Osteoblast (primary cell): ENCODE results near the gene SPRR2B. TPM values are rescaled to one million over a fixed set of nuclear protein-coding genes. Genes with fewer than 3 reads are reported as not detected.
"Not testable (repeated sequence)": the region's sequence is repeated elsewhere in the genome, so short reads cannot be mapped to it uniquely, and the experiment has no call there.

Experiments used
- DNase-seq: peaks from one replicate; pipeline ENCODE4 v3.0.0; 2011; ENCODE audit warnings: low spot score, mixed read lengths; ENCODE audit not compliant: insufficient read length; ENCODE audit errors: missing footprints
- H2AFZ ChIP-seq: 2 replicates; pipeline ENCODE4 v1.6.0; 2011; ENCODE audit warnings: mild to moderate bottlenecking, low read length
- H3K27ac ChIP-seq: 2 replicates; pipeline ENCODE4 v1.5.1; 2011; ENCODE audit warnings: mild to moderate bottlenecking, low read depth, low read length, moderate library complexity
- H3K27me3 ChIP-seq: 2 replicates; pipeline ENCODE4 v1.6.0; 2012; ENCODE audit warnings: mild to moderate bottlenecking, control low read depth, inconsistent platforms, low read length, moderate library complexity; ENCODE audit not compliant: insufficient read depth
- H3K36me3 ChIP-seq: 2 replicates; pipeline ENCODE4 v1.5.1; 2011; ENCODE audit warnings: mild to moderate bottlenecking, low read length, control low read depth, moderate library complexity; ENCODE audit not compliant: insufficient read depth
- H3K4me1 ChIP-seq: 2 replicates; pipeline ENCODE4 v1.5.1; 2011; ENCODE audit warnings: mild to moderate bottlenecking, low read length, control low read depth, moderate library complexity; ENCODE audit not compliant: insufficient read depth
- H3K4me2 ChIP-seq: 2 replicates; pipeline ENCODE4 v1.6.0; 2011; ENCODE audit warnings: mild to moderate bottlenecking, low read length; ENCODE audit not compliant: insufficient read depth
- H3K4me3 ChIP-seq: fragments of 200-600 bp; sonication (generic); 3 replicates; pipeline ENCODE4 v1.5.1; 2012; ENCODE audit warnings: mild to moderate bottlenecking, low read length, inconsistent platforms; ENCODE audit not compliant: insufficient read depth
- H3K79me2 ChIP-seq: 2 replicates; pipeline ENCODE4 v1.6.0; 2012; ENCODE audit warnings: mild to moderate bottlenecking, low read length, control low read depth, inconsistent platforms; ENCODE audit not compliant: insufficient read depth
- H3K9me3 ChIP-seq: 2 replicates; pipeline ENCODE4 v1.5.1; 2011; ENCODE audit warnings: low read depth, low read length, control low read depth
- H4K20me1 ChIP-seq: 2 replicates; pipeline ENCODE4 v1.6.0; 2012; ENCODE audit warnings: mild to moderate bottlenecking, low read length, control low read depth; ENCODE audit not compliant: insufficient read depth
- small RNA-seq: library from RNA; depleted of rRNA; stranded (forward); fragments of <200 nt; gene quantifications from one replicate; pipeline ENCODE3, GENCODE V24; 2012
- total RNA-seq: library from RNA; depleted of rRNA; stranded (reverse); fragments of >200 nt; gene quantifications from 2 replicates; pipeline ENCODE4 v1.2.3, GENCODE V29; 2012
- TF ChIP-seq, protein P1 (sequence below): IDR thresholded peaks from 2 replicates; pipeline ENCODE4 v1.5.1; 2011; ENCODE audit warnings: mild to moderate bottlenecking, low read depth, low read length, moderate library complexity; ENCODE audit errors: extremely low read depth

Gene SPRR2B
- total RNA-seq, 1 donor: not detected

DNA sequence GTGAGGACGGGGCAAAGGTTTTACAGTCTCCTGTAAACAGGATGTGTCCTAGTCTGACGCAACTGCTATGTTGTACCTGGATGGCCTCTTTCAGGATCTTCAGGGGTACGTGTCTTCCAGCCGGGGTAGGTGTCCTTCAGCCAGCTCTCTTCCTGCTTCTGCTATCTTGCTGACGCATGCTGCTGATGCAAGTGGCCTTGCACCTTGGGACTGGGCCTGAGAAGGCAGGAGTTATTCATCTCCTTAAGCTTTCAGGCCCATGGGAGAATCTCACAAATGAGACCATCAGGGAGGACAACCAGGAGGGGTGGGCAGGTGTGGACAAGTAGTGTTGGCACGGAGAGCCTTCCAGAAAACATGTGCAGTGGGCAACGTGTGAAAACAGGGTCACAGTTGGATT is 48.3 kb downstream of the SPRR2B start:
- no peak overlapping the region for H3K27ac ChIP-seq
- H3K79me2 ChIP-seq: no peaks in the 10 kb centered on the region
- DNase-seq: no peak
- no peaks in the 10 kb centered on the region for H3K4me1 ChIP-seq
- H3K4me3 ChIP-seq: no peak overlapping the region
- H4K20me1 ChIP-seq: no peaks in the 10 kb centered on the region
- no peaks in the 10 kb centered on the region for H3K9me3 ChIP-seq
- no peaks in the 10 kb centered on the region for H3K36me3 ChIP-seq
- TF ChIP-seq, protein P1, sequence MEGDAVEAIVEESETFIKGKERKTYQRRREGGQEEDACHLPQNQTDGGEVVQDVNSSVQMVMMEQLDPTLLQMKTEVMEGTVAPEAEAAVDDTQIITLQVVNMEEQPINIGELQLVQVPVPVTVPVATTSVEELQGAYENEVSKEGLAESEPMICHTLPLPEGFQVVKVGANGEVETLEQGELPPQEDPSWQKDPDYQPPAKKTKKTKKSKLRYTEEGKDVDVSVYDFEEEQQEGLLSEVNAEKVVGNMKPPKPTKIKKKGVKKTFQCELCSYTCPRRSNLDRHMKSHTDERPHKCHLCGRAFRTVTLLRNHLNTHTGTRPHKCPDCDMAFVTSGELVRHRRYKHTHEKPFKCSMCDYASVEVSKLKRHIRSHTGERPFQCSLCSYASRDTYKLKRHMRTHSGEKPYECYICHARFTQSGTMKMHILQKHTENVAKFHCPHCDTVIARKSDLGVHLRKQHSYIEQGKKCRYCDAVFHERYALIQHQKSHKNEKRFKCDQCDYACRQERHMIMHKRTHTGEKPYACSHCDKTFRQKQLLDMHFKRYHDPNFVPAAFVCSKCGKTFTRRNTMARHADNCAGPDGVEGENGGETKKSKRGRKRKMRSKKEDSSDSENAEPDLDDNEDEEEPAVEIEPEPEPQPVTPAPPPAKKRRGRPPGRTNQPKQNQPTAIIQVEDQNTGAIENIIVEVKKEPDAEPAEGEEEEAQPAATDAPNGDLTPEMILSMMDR: no peak
- H3K27me3 ChIP-seq: no peaks in the 10 kb centered on the region
- no peak overlapping the region for H2AFZ ChIP-seq
- H3K4me2 ChIP-seq: no peak overlapping the region

DNA sequence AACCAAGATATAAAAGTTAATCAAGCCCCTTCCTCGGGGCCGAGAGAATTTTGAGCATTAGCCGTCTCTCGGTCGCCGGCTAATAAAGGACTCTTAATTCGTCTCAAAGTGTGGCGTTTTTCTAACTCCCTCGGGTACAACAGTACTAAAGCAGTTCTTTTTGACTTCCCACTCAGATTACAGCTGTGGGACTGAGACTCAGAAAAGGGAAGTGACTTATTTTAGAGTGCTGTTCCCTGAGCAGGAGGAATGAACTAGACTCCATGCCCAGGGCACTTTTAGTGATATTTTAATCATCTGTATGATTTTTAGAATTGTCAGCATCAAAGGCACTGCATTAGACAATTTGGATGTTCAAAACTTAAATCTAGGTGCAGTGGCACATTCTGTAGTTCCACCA is 49.1 kb downstream of the SPRR2B start:
- not testable (repeated sequence) for H3K79me2 ChIP-seq, H3K27ac ChIP-seq, DNase-seq, H2AFZ ChIP-seq, H3K4me3 ChIP-seq, H3K4me1 ChIP-seq, H3K36me3 ChIP-seq, H3K4me2 ChIP-seq, H3K9me3 ChIP-seq, H3K27me3 ChIP-seq, H4K20me1 ChIP-seq

DNA sequence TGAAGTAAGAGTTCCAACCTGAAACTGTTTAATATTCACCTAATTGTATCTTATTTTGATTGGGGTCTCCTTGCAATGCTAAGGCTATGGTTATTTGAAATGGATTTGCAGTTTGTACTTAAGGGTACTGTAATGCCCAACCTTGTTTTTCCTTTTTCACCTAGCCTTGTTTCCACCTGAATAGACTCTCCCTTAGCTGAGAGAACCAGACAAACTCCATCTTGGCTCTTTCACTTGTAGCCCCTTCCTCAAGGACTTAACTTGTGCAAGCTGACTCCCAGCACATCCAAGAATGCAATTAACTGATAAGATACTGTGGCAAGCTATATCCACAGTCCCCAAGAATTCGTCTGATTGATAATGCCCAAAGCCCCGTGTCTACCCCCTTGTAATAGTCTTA is 49.6 kb downstream of the SPRR2B start:
- not testable (repeated sequence) for H3K4me2 ChIP-seq, H3K36me3 ChIP-seq, H3K4me1 ChIP-seq, H3K27me3 ChIP-seq, H3K9me3 ChIP-seq, H3K4me3 ChIP-seq, DNase-seq, H3K79me2 ChIP-seq, H4K20me1 ChIP-seq, H2AFZ ChIP-seq, H3K27ac ChIP-seq

Small RNAs within 50 kb of the gene (small RNA-seq; reads per million reads assigned to genes)
- gene AL356867.1: not detected

Other genes with a start within 250 kb of the SPRR2B start
- gene LCE1A, start 244.1 kb downstream of the SPRR2B start, total RNA-seq: not detected in 2 replicates
- gene LCE6A, start 228.8 kb downstream of the SPRR2B start, total RNA-seq: not detected in 2 replicates
- gene LCE7A, start 211.6 kb downstream of the SPRR2B start, total RNA-seq: not detected in 2 replicates
- not detected in 2 replicates for gene SMCP, start 193.3 kb downstream of the SPRR2B start, total RNA-seq
- gene IVL, start 163.1 kb downstream of the SPRR2B start, total RNA-seq: not detected in 2 replicates
- not detected in 2 replicates for gene SPRR5, start 124.4 kb downstream of the SPRR2B start, total RNA-seq
- gene SPRR4, start 101.0 kb downstream of the SPRR2B start, total RNA-seq: not detected in 2 replicates
- not detected in 2 replicates for gene SPRR1A, start 87.5 kb downstream of the SPRR2B start, total RNA-seq
- gene SPRR3, start 69.9 kb downstream of the SPRR2B start, total RNA-seq: not detected in 2 replicates
- gene SPRR1B, start 40.4 kb downstream of the SPRR2B start, total RNA-seq: not detected in 2 replicates
- not detected in 2 replicates for gene SPRR2D, start 30.5 kb downstream of the SPRR2B start, total RNA-seq
- gene SPRR2A, start 14.1 kb downstream of the SPRR2B start, total RNA-seq: not detected in 2 replicates
- gene SPRR2E, start 22.9 kb upstream of the SPRR2B start, total RNA-seq: not detected in 2 replicates
- gene SPRR2F, start 41.9 kb upstream of the SPRR2B start, total RNA-seq: not detected in 2 replicates
- gene SPRR2G, start 79.3 kb upstream of the SPRR2B start, total RNA-seq: not detected in 2 replicates
- not detected in 2 replicates for gene LELP1, start 131.8 kb upstream of the SPRR2B start, total RNA-seq
- not detected in 2 replicates for gene PRR9, start 146.0 kb upstream of the SPRR2B start, total RNA-seq
- gene LORICRIN, start 188.1 kb upstream of the SPRR2B start, total RNA-seq: not detected in 2 replicates
- gene PGLYRP3, start 241.3 kb upstream of the SPRR2B start, total RNA-seq: not detected in 2 replicates